Measurements from ENCODE around the gene PILRB.
"Not testable (repeated sequence)": the region's sequence is repeated elsewhere in the genome, so short reads cannot be mapped to it uniquely, and the experiment has no call there.

The PILRB gene

DNA sequence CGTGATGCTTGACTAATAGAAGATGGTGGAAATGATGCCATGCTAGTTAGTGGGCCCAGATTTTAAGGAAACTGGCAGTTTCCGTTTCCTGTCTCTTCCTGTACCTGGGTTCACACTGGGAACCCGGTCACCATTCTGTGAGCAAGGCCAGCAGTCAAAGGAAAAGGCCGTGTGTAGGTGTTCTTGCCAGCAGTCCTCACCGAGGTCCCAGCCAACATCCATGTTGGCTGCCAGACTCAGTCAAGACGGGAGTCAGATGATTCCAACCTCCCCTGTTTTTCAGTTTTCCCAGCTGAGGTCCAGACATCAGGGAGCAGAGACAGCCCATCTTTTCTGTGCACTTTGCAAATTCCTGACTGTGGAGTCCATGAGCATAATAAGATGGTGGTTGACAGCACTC lies 15.2 kb upstream of the PILRB start:
- Histone ChIP-seq H3K27me3 (ENCODE audit: insufficient read depth, insufficient read length) (no peaks in the 10 kb centered on the region), H3K36me3 (ENCODE audit: insufficient read depth, insufficient read length, low read length) (peaks cover 38% of the 10 kb centered on the region), H3K9me3 (ENCODE audit: insufficient read depth, low read length) (no peaks in the 10 kb centered on the region), H3K4me1 (ENCODE audit: insufficient read depth, insufficient read length) (peaks cover 2% of the 10 kb centered on the region), H3K9ac (ENCODE audit: insufficient read length, low read depth) (no peak overlapping the region), H3K4me3 (ENCODE audit: insufficient read length, low read depth) (no peak overlapping the region)
- TF ChIP-seq YY1 (IDR thresholded peaks at IDR 0.05; ENCODE audit: insufficient read depth, insufficient read length), result no peak
- no peak for TF ChIP-seq ZNF274 (IDR thresholded peaks at IDR 0.05; ENCODE audit: low read depth, low read length)
- TF ChIP-seq SUZ12 (IDR thresholded peaks at IDR 0.05; ENCODE audit: extremely low read depth, insufficient read depth, insufficient read length), result no peak
- no peak for DNase-seq (ENCODE audit: low read depth, low spot score)

DNA sequence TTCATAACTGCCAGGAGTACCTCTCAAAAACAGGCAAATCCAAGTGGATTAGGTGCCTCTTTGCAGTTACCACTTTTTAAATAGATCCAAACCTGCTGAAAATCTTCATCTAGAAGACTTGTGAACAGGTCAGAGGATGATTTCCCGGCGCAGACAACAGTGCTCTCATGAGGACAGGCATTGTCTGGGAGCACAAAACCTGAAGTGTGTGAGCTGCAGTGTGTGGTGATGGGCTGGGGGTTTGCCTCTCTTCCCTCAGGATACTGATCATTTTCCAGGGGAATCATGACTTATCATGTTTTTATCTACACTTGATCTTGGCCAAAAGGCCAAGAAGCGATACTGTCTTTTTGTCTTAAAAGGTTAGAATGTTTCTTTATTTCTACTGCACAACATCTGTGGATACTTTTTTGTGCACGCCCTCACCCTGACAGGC lies 13.8 kb upstream of the PILRB start:
- H3K9me3 ChIP-seq (ENCODE audit: insufficient read depth, low read length); H3K9ac ChIP-seq (ENCODE audit: insufficient read length, low read depth); H3K4me3 ChIP-seq (ENCODE audit: insufficient read length, low read depth); H3K27me3 ChIP-seq (ENCODE audit: insufficient read depth, insufficient read length); H3K4me1 ChIP-seq (ENCODE audit: insufficient read depth, insufficient read length); DNase-seq (ENCODE audit: low read depth, low spot score): not testable (repeated sequence)
- peaks cover 44% of the 10 kb centered on the region for H3K36me3 ChIP-seq (ENCODE audit: insufficient read depth, insufficient read length, low read length)

DNA sequence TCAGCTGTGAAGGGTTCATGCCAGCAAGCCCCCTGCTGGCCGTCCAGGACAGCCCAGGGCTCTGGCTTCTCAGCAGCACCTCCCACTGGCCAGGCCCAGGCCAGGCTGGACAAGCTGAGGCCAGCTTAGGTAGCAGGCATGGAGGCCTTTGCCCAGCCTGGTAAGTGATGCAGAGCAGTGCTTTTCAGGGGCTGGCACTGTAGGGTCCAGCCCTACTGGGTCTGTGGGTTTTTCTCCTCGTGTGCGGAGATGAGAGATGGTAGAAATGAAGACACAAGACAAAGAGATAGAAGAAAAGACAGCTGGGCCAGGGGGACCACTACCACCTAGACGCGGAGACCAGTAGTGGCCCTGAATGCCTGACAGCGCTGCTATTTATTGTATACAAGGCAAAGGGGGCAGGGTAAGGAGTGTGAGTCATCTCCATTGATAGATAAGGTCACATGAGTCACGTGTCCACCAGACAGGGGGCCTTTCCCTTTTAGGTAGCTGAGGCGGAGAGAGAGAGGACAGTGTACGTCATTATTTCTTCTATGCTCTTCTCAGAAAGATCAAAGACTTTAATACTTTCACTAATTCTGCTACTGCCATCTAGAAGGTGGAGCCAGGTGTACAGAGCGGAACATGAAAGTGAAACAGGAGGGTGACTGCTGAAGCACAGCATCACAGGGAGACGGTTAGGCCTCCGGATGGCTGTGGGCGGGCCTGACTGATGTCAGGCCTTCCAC lies 13.2 kb upstream of the PILRB start:
- H3K27me3 ChIP-seq (ENCODE audit: insufficient read depth, insufficient read length); H3K4me1 ChIP-seq (ENCODE audit: insufficient read depth, insufficient read length); H3K9me3 ChIP-seq (ENCODE audit: insufficient read depth, low read length); H3K4me3 ChIP-seq (ENCODE audit: insufficient read length, low read depth); DNase-seq (ENCODE audit: low read depth, low spot score); H3K9ac ChIP-seq (ENCODE audit: insufficient read length, low read depth): not testable (repeated sequence)
- H3K36me3 ChIP-seq (ENCODE audit: insufficient read depth, insufficient read length, low read length), result peaks cover 49% of the 10 kb centered on the region

DNA sequence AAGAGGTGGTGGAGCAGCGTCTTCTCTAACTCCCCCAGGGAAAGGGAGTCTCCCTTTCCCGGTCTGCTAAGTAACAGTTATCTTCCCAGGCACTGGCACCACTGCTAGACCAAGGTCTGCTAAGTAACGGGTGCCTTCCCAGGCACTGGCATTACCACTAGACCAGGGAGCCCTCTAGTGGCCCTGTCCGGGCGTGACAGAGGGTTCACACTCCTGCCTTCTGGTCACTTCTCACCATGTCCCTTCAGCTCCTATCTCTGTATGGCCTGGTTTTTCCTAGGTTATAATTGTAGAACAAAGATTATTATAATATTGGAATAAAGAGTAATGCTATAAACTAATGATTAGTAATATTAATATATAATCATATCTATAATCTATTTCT lies 12.6 kb upstream of the PILRB start:
- not testable (repeated sequence) for H3K9ac ChIP-seq (ENCODE audit: insufficient read length, low read depth); DNase-seq (ENCODE audit: low read depth, low spot score); H3K4me3 ChIP-seq (ENCODE audit: insufficient read length, low read depth); H3K4me1 ChIP-seq (ENCODE audit: insufficient read depth, insufficient read length); H3K9me3 ChIP-seq (ENCODE audit: insufficient read depth, low read length); H3K27me3 ChIP-seq (ENCODE audit: insufficient read depth, insufficient read length)
- peaks cover 54% of the 10 kb centered on the region for H3K36me3 ChIP-seq (ENCODE audit: insufficient read depth, insufficient read length, low read length)

DNA sequence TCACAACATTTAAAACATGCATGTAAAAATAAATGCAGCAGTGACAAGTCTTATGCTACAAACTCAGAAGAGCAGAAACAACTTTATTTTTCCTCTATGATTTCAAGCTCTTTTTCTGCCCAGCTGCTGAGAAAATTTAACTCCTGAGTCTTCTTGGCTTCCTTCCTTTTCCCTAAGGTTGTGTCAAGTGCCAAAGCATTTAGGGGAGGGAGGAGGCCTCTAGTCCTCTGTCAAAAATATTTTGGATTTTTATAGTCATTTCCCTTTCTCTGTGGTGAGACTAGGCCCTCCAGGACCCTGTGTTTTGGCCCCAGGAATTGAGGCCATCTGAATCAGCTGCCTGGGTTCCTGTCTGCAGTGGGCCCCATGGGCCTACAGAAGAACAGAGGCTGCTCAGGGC lies 11.0 kb upstream of the PILRB start:
- H3K36me3 ChIP-seq (ENCODE audit: insufficient read depth, insufficient read length, low read length), result peaks cover 61% of the 10 kb centered on the region
- no peak overlapping the region for H3K9ac ChIP-seq (ENCODE audit: insufficient read length, low read depth)
- H3K4me3 ChIP-seq (ENCODE audit: insufficient read length, low read depth), result no peak overlapping the region

DNA sequence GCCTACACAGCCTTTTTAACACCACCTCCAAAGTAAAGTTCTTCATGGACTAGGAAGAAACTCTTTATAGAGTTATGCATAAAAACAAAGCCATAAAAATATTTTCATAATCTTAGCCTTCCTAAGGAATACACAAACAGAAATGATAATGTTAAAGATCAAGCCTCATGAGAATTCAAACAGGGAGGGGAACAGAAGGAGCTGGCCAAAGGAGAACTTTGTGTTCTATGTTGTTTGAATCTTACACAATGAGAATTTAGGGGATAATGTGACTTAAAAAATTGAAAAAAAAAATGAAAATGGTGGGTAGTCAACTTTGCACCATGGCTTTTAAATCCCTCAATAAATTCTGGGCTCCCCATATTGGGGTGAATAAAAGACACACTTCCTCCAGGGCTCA lies 9.1 kb upstream of the PILRB start:
- no peaks in the 10 kb centered on the region for H3K27me3 ChIP-seq (ENCODE audit: insufficient read depth, insufficient read length)
- peaks cover 4% of the 10 kb centered on the region for H3K4me1 ChIP-seq (ENCODE audit: insufficient read depth, insufficient read length)
- H3K36me3 ChIP-seq (ENCODE audit: insufficient read depth, insufficient read length, low read length), result peaks cover 70% of the 10 kb centered on the region
- no peak for TF ChIP-seq SUZ12 (IDR thresholded peaks at IDR 0.05; ENCODE audit: extremely low read depth, insufficient read depth, insufficient read length)
- no peak for TF ChIP-seq YY1 (IDR thresholded peaks at IDR 0.05; ENCODE audit: insufficient read depth, insufficient read length)
- no peak for TF ChIP-seq ZNF274 (IDR thresholded peaks at IDR 0.05; ENCODE audit: low read depth, low read length)
- H3K4me3 ChIP-seq (ENCODE audit: insufficient read length, low read depth), result no peak overlapping the region
- no peak for DNase-seq (ENCODE audit: low read depth, low spot score)
- no peaks in the 10 kb centered on the region for H3K9me3 ChIP-seq (ENCODE audit: insufficient read depth, low read length)
- H3K9ac ChIP-seq (ENCODE audit: insufficient read length, low read depth), result no peak overlapping the region

More for the DNA sequence above, 11.0 kb upstream of the PILRB start:
- Histone ChIP-seq H3K9me3 (ENCODE audit: insufficient read depth, low read length) (no peaks in the 10 kb centered on the region), H3K27me3 (ENCODE audit: insufficient read depth, insufficient read length) (no peaks in the 10 kb centered on the region), H3K4me1 (ENCODE audit: insufficient read depth, insufficient read length) (peaks cover 6% of the 10 kb centered on the region)
- no peak for DNase-seq (ENCODE audit: low read depth, low spot score)
- TF ChIP-seq ZNF274 (IDR thresholded peaks at IDR 0.05; ENCODE audit: low read depth, low read length) (no peak), SUZ12 (IDR thresholded peaks at IDR 0.05; ENCODE audit: extremely low read depth, insufficient read depth, insufficient read length) (no peak), YY1 (IDR thresholded peaks at IDR 0.05; ENCODE audit: insufficient read depth, insufficient read length) (no peak)

DNA sequence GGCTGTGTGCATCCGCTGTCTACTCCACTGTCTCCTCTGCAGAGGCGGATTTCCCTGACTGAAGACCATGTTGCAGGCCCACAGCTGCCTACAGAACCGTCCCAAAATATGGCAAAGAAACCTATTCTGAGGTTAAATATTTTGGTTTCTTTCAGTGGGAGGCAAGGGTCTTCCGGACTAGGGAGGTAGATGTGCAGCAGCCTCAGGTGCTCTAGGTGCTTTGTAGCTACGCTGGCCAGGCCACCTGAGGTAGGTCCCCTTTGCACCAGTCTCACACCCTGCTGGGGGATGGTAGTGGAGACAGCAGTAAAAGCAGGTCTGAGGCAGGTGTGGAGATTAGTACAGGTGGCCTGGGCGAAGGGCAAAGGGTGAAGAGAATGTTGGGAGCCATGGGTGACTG lies 8.2 kb upstream of the PILRB start:
- no peaks in the 10 kb centered on the region for H3K27me3 ChIP-seq (ENCODE audit: insufficient read depth, insufficient read length)
- no peak overlapping the region for H3K9ac ChIP-seq (ENCODE audit: insufficient read length, low read depth)
- TF ChIP-seq ZNF274 (IDR thresholded peaks at IDR 0.05; ENCODE audit: low read depth, low read length) (no peak), YY1 (IDR thresholded peaks at IDR 0.05; ENCODE audit: insufficient read depth, insufficient read length) (no peak), SUZ12 (IDR thresholded peaks at IDR 0.05; ENCODE audit: extremely low read depth, insufficient read depth, insufficient read length) (no peak)
- no peak overlapping the region for H3K4me3 ChIP-seq (ENCODE audit: insufficient read length, low read depth)
- no peak for DNase-seq (ENCODE audit: low read depth, low spot score)
- H3K9me3 ChIP-seq (ENCODE audit: insufficient read depth, low read length), result no peaks in the 10 kb centered on the region
- H3K36me3 ChIP-seq (ENCODE audit: insufficient read depth, insufficient read length, low read length), result peaks cover 79% of the 10 kb centered on the region
- peaks cover 4% of the 10 kb centered on the region for H3K4me1 ChIP-seq (ENCODE audit: insufficient read depth, insufficient read length)

DNA sequence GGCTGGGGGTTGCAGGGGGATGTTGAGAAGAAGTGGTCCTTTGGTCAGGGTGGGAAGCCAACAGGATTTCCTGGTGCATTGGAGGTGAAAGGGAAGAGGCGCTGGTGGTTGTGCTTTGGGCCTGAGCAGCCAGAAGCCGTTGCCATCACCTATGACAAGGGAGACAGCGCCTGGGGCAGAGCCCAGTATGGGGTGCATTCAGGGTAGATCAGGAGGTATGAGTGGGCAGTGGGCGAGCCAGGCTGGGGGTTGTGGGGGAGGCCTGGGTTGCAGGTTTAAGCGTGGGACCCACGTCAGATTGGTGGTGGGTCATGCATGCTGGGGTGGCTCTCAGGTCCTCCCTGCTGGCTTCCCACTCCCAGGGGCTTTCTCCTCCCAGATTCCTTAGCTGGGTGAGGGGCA lies 6.3 kb upstream of the PILRB start:
- no peak overlapping the region for H3K9ac ChIP-seq (ENCODE audit: insufficient read length, low read depth)
- peaks cover 4% of the 10 kb centered on the region for H3K4me1 ChIP-seq (ENCODE audit: insufficient read depth, insufficient read length)
- no peak overlapping the region for H3K4me3 ChIP-seq (ENCODE audit: insufficient read length, low read depth)
- H3K36me3 ChIP-seq (ENCODE audit: insufficient read depth, insufficient read length, low read length), result peaks cover 87% of the 10 kb centered on the region
- no peaks in the 10 kb centered on the region for H3K27me3 ChIP-seq (ENCODE audit: insufficient read depth, insufficient read length)
- no peaks in the 10 kb centered on the region for H3K9me3 ChIP-seq (ENCODE audit: insufficient read depth, low read length)
- no peak for DNase-seq (ENCODE audit: low read depth, low spot score)
- no peak for TF ChIP-seq YY1 (IDR thresholded peaks at IDR 0.05; ENCODE audit: insufficient read depth, insufficient read length)
- no peak for TF ChIP-seq SUZ12 (IDR thresholded peaks at IDR 0.05; ENCODE audit: extremely low read depth, insufficient read depth, insufficient read length)
- no peak for TF ChIP-seq ZNF274 (IDR thresholded peaks at IDR 0.05; ENCODE audit: low read depth, low read length)

DNA sequence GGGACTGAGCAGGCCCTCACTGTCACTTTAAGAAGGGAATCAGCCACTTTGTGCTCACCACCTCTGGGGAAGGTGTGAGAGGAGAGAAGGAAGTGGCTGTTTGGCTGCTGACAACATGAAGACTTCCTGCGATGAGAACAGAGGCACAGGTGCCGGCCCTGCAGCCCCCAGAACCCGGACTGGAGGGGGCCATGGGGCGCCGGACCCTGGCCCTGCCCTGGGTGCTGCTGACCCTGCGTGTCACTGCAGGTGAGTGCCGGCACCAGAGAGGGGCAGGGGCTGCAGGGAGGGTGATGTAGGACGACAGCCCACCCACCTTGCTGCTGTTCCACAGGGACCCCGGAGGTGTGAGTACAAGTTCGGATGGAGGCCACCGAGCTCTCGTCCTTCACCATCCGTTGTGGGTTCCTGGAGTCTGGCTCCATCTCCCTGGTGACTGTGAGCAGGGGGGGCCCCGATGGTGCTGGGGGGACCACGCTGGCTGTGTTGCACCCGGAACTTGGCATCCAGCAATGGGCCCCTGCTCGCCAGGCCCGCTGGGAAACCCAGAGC lies 5.6 kb upstream of the PILRB start:
- H3K4me1 ChIP-seq (ENCODE audit: insufficient read depth, insufficient read length); H3K9me3 ChIP-seq (ENCODE audit: insufficient read depth, low read length); H3K27me3 ChIP-seq (ENCODE audit: insufficient read depth, insufficient read length); H3K9ac ChIP-seq (ENCODE audit: insufficient read length, low read depth); H3K4me3 ChIP-seq (ENCODE audit: insufficient read length, low read depth); DNase-seq (ENCODE audit: low read depth, low spot score): not testable (repeated sequence)
- H3K36me3 ChIP-seq (ENCODE audit: insufficient read depth, insufficient read length, low read length), result peaks cover 87% of the 10 kb centered on the region

Data from NT2/D1 (cell line).